ENCODE results near the gene RFLNA.
"Not testable (repeated sequence)": the region's sequence is repeated elsewhere in the genome, so short reads cannot be mapped to it uniquely, and the experiment has no call there.

The RFLNA gene

GRCh38 chr12:124283326-124283725, 11.6 kb upstream of the RFLNA start:
- DNase-seq, result no peak

GRCh38 chr12:124284368-124284767, 10.5 kb upstream of the RFLNA start:
- no peak for DNase-seq

DNA sequence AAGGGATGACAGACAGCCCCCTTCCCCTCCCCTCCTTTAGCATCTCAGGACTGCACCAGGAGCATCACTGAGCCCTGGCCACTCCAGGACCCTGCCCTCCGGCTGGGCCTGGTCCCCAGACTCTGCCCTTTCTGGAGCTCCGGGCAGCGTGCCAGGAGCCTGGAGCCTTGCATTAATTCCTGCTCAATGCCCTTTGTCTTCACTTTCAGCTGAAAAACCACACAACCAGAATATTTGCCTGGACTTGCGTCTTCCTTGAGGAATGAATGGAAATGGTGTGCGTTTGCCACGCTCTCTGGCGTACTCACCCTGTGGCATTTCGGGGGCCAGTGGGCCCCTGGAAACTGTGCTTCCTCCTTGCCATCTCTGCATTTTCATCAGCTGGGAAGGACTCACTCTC, 8.5 kb upstream of the RFLNA start:
- no peak for DNase-seq

- no peak for DNase-seq
These were observed 7.9 kb upstream of the RFLNA start for GRCh38 chr12:124286971-124287370.

GRCh38 chr12:124289634-124290600, 5.0 kb upstream of the RFLNA start:
- DNase-seq, result no peak

- DNase-seq, result no peak
These were observed 2.5 kb upstream of the RFLNA start for GRCh38 chr12:124292385-124292784.

DNA sequence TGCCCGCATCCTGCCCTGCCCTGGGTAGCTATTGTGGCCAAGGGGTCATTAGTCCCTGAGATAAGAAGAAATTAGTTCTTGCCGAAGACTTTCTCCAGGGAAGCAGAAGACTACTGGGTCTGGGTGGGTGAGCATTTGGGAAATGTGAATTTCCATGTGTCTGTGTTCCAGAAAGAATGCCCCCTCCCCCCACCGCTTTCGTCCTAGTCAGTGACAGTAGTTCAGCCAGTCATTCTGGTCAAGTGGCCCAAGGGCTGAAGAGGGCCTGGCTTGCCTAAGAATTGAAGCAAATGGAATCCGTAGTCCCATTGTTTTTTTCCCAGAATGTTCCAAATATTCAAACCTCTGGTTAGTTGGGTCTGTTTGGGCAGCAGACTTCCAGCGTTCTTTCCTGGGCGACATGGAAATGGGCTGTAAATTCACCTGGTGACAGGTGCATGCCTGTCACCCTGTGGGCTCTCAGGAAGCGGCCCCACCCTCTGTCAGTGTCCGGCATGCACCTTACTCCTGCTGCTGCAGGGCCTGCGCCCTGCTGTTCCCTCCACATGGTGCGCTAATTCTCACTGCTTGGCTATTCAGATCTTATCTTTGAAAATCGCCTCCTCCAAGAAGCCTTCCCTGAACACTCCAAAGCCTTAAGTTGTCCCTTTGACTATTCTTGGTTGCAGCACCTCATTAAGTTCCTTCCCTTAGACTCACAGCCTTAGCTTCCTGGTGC, 1.4 kb upstream of the RFLNA start:
- DNase-seq, result no peak

- DNase-seq, result no peak
These were observed 652 bp downstream of the RFLNA start for GRCh38 chr12:124295431-124296058.

GRCh38 chr12:124296295-124296915, 1.5 kb downstream of the RFLNA start:
- DNase-seq, result peak; percentile 73

GRCh38 chr12:124296916-124297351, 2.0 kb downstream of the RFLNA start:
- DNase-seq, result no peak

GRCh38 chr12:124297389-124297788, 2.5 kb downstream of the RFLNA start:
- DNase-seq, result no peak

- no peak for DNase-seq
These were observed 3.0 kb downstream of the RFLNA start for GRCh38 chr12:124297856-124298255.

GRCh38 chr12:124298685-124299410, 4.0 kb downstream of the RFLNA start:
- no peak for DNase-seq

- DNase-seq, result no peak
These were observed 4.9 kb downstream of the RFLNA start for GRCh38 chr12:124299628-124300388.

DNA sequence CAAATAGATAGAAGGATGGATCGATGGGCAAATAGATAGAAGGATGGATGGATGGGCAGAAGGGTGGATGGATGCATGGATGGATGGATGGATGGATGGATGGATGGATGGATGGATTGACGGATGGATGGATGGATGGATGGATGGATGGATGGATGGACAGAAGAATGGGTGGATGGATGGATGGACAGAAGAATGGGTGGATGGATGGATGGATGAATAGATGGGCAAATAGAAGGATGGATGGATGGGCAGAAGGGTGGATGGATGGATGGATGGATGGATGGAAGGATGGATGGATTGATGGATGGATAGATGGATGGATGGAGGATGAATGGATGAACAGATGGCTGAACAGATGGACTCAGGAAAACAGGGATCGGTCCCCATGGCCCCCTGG, 5.8 kb downstream of the RFLNA start:
- not testable (repeated sequence) for DNase-seq

GRCh38 chr12:124301084-124301654, 6.3 kb downstream of the RFLNA start:
- DNase-seq, result no peak

GRCh38 chr12:124302241-124302806, 7.4 kb downstream of the RFLNA start:
- no peak for DNase-seq

GRCh38 chr12:124302807-124303578, 8.1 kb downstream of the RFLNA start:
- no peak for DNase-seq

GRCh38 chr12:124303579-124304313, 8.9 kb downstream of the RFLNA start:
- DNase-seq, result no peak

Measured in right forelimb (tissue), 1 donor.